Bronchial epithelial cell (primary cell): ENCODE data around the gene PDLIM7. TPM values are rescaled to one million over a fixed set of nuclear protein-coding genes. Genes with fewer than 3 reads are reported as not detected.

Experiments
- DNase-seq: peaks from one replicate; pipeline ENCODE4 v3.0.0-alpha.2; 2010; ENCODE audit warnings: low read depth
- FAIRE-seq: peaks from 2 replicates; lab custom pipeline; 2011; peaks lifted over from hg19 to GRCh38; lab: Jason Lieb, UNC
- H3K27me3 ChIP-seq: 2 replicates; pipeline ENCODE4 v1.5.1; 2011; ENCODE audit warnings: low read length; ENCODE audit not compliant: control insufficient read depth, insufficient read depth
- H3K36me3 ChIP-seq: 2 replicates; pipeline ENCODE4 v1.5.1; 2011; ENCODE audit warnings: low read length; ENCODE audit not compliant: control insufficient read depth, insufficient read depth
- H3K4me3 ChIP-seq: 2 replicates; pipeline ENCODE4 v1.5.1; 2011; ENCODE audit warnings: mild to moderate bottlenecking, low read depth, low read length, control low read depth
- CTCF ChIP-seq: IDR thresholded peaks from 2 replicates; pipeline ENCODE4 v1.5.1; 2011; ENCODE audit warnings: mild to moderate bottlenecking, moderate library complexity, low read length, control low read depth, inconsistent platforms; ENCODE audit not compliant: insufficient read depth, severe bottlenecking
- total RNA-seq: library from RNA; depleted of rRNA; stranded (reverse); fragments of >200 nt; gene quantifications from 2 replicates; pipeline ENCODE4 v1.2.1, GENCODE V29; 2014

PDLIM7 gene
- total RNA-seq, 1 donor from 2014 or later, result 19.5 TPM

DNA sequence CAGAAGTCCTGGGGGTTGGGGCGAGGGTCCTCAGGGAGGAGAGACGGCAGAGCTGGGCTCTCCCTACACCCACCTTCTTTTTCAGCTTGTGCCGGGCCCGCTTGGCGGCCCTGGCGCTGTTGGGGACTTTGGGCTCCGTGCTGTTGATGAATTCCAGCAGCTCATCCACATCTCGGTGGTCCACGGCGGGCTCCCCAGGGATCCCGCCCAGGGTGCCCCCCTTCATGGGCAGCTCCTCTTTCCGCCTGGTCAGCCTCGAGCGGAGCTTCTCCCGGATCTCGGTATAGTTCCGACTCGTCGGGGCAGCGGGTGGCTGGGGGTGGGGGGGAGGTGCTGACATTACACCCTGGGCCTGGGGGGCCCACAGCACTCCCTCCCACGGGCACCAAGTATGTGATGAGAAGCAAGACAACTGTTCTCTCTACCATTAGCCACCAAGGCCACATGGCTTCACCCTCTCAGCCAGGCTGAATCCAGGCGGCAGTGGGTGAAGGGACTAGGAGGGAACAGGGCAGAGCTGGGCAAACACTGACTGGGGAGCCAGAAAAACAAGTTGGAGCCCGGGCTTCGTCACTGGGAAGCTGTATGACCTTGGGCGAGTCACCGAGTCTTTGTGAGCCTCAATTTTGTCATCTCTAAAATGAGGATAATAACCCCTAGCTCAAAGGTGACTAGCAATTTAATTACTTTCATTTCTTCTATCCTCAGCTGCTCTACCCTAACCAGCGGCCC is 34.0 kb upstream of the PDLIM7 start:
- Histone ChIP-seq H3K27me3 (no peaks in the 10 kb centered on the region), H3K4me3 (no peak overlapping the region), H3K36me3 (peaks cover 49% of the 10 kb centered on the region)
- TF ChIP-seq CTCF, result no peak
- FAIRE-seq, result peak; percentile 82
- peak; percentile 56 for DNase-seq

- H3K27me3 ChIP-seq, result no peaks in the 10 kb centered on the region
- no peak for DNase-seq
- H3K36me3 ChIP-seq, result peaks cover 51% of the 10 kb centered on the region
- TF ChIP-seq CTCF, result no peak
- no peak overlapping the region for H3K4me3 ChIP-seq
- FAIRE-seq, result no peak
Observed at GRCh38 chr5:177530638-177531037, 33.2 kb upstream of the PDLIM7 start.

DNA sequence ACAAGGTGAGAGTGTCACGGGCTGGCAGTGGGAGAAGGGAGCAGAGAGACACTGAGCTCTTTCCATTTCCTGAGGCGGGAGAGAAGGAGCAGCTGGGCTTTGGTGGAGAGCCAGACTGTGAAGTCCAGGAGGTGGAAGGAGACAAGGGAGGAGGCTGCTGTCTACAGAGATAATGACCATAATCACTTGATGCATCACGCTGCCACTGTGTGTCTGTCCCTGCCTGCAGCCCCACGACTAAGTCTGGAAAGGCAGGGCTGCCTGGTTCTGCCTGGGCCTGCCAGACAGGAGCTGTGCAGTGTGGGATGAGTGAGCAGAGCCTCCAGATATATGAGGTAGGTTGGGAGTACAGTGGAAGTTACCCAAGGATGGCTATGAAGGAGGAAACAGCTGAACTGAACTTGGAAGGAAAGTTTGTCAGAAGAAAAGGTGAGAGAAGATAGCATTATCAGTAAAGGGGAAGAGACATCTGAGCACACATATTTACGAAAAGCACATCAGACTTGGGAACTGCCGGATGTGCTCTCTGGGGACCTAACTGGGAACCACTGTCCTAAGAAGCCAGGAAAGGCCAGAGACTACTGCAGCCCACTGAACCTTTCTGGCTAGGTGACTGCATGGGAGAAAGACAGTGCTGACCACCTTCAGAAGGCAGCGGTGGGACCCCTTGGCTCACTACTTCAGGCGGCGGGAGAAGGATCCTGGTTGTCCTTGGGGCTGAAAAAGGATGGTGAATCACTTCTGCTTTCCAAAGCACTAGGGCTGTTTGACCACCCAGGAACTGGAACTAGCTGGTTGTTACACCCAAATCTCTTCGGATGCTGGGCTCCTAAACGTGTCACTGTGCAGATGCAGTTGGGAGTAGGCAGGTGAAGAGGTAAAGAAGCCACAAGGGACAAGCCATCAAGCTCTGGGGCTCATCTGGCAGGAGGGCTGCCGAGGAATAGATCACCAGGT is 32.1 kb upstream of the PDLIM7 start:
- peaks cover 60% of the 10 kb centered on the region for H3K36me3 ChIP-seq
- H3K27me3 ChIP-seq, result no peaks in the 10 kb centered on the region
- H3K4me3 ChIP-seq, result no peak overlapping the region
- FAIRE-seq (no peak), DNase-seq (no peak)
- TF ChIP-seq CTCF, result no peak

DNA sequence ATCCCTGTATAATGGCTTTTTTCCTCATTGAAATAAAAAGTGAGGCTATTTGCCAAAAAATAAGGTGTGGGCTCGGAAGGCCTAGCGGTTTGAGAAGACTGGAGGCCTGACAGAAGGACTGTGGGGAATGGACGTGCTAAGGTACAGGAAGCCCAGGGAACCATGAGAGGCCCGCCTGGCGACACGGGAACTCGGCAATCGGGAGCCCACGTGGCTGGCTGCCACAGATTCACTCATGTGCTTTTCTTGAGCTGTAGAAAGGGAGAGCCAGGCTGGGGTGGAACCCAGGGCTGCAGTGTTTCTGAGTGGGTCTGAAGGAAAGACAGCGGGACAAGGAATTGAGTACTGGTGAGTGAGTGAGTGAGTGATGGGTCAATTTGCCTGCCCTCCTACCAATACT is 31.2 kb upstream of the PDLIM7 start:
- TF ChIP-seq CTCF, result no peak
- no peak for FAIRE-seq
- H3K36me3 ChIP-seq, result peaks cover 68% of the 10 kb centered on the region

DNA sequence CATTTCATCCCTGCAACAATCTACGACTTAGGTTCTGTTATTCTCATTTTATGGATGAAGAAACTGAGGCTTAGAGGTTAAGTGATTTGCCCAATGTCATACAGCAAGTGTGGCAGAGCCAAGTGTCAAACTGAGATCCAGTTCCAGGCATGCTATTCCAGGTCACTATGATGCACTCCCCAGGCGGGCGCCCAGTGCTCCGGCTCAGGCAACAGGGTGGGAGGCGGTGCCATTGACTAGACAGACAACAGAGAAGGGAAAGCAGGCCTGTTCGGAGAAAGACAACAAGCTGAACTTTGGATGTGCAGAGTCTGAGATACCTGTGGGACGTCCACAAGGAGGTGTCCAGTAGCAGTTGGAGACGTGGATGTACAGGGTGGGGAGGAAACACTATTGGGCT is 30.2 kb upstream of the PDLIM7 start:
- H3K4me3 ChIP-seq, result no peak overlapping the region
- no peak for DNase-seq
- peaks cover 66% of the 10 kb centered on the region for H3K36me3 ChIP-seq
- no peak for FAIRE-seq
- no peaks in the 10 kb centered on the region for H3K27me3 ChIP-seq
- TF ChIP-seq CTCF, result no peak

More for the DNA sequence above, 31.2 kb upstream of the PDLIM7 start:
- no peaks in the 10 kb centered on the region for H3K27me3 ChIP-seq
- DNase-seq, result no peak
- H3K4me3 ChIP-seq, result no peak overlapping the region
